Small intestine (tissue), 7 donors: ENCODE results near the gene BRAT1. TPM values are rescaled to one million over a fixed set of nuclear protein-coding genes. Genes with fewer than 3 reads are reported as not detected.

ENCODE experiments used
- DNase-seq, 2 donors: peaks; one replicate each; pipeline versions ENCODE4 v3.0.0 to v3.0.0-alpha.2; 2013
- FAIRE-seq: peaks from 2 replicates; lab custom pipeline; 2012; peaks lifted over from hg19 to GRCh38; lab: Jason Lieb, UNC
- H3K27ac ChIP-seq, 3 donors: one replicate each; pipeline ENCODE4 v1.5.1; 2013; ENCODE audit warnings: low read length in 2 of 3, mild to moderate bottlenecking in 2 of 3, control low read depth in 1 of 3, inconsistent platforms in 1 of 3, low read depth in 1 of 3, moderate library complexity in 1 of 3
- H3K27me3 ChIP-seq, 3 donors: one replicate each; pipeline ENCODE4 v1.6.1; 2013; ENCODE audit warnings: low read length in 3 of 3, inconsistent platforms in 1 of 3; ENCODE audit not compliant: control insufficient read depth in 3 of 3, insufficient read depth in 3 of 3
- H3K36me3 ChIP-seq, 3 donors: one replicate each; pipeline ENCODE4 v1.6.1; 2013; ENCODE audit warnings: low read length in 3 of 3, inconsistent platforms in 1 of 3, low read depth in 1 of 3, mild to moderate bottlenecking in 1 of 3, moderate library complexity in 1 of 3; ENCODE audit not compliant: control insufficient read depth in 3 of 3, insufficient read depth in 2 of 3
- H3K4me1 ChIP-seq, 3 donors: one replicate each; pipeline ENCODE4 v1.6.1; 2013; ENCODE audit warnings: low read length in 2 of 3, inconsistent platforms in 1 of 3, low read depth in 1 of 3, mild to moderate bottlenecking in 1 of 3, moderate library complexity in 1 of 3; ENCODE audit not compliant: control insufficient read depth in 3 of 3, insufficient read depth in 2 of 3
- H3K4me3 ChIP-seq, 3 donors: one replicate each; pipeline ENCODE4 v1.5.1; 2013; ENCODE audit warnings: low read length in 3 of 3, control low read depth in 1 of 3, inconsistent platforms in 1 of 3, low read depth in 1 of 3, mild to moderate bottlenecking in 1 of 3, moderate library complexity in 1 of 3
- H3K9me3 ChIP-seq, 2 donors: one replicate each; pipeline ENCODE4 v1.6.1; 2013; ENCODE audit warnings: low read depth in 1 of 2, low read length in 1 of 2; ENCODE audit not compliant: control insufficient read depth in 2 of 2, insufficient read depth in 1 of 2
- WGBS, 3 donors: extraction: QIAGEN DNeasy Blood & Tissue Kit; methylation state at CpG; one replicate each; pipeline ENCODE4 v1.1.7; 2013; 5-methylcytosine and 5-hydroxymethylcytosine counted together
- polyA plus RNA-seq, 4 donors: library from polyadenylated mRNA; stranded (reverse) in 3 of 4; unstranded in 1 of 4; fragments of 200-250 nt in 3 of 4; fragments of 120-200 nt in 1 of 4; gene quantifications; one replicate each; pipeline versions ENCODE4 v1.2.1 to v1.2.3, GENCODE V29; 2013
- donor health status: healthy with polysubstance abuse.
- donor health status: control.
- donor health status: control.
- donor health status: Bipolar disorder and iron deficiency.
- donor health status: healthy.

BRAT1 gene
- polyA plus RNA-seq, 4 donors: 25.1 to 40.3 (median 28.2) TPM

GRCh38 chr7:2545746-2546425 is 9.4 kb downstream of the BRAT1 start:
- DNase-seq (no peak), FAIRE-seq (no peak)
- Histone ChIP-seq H3K9me3 (no peaks in the 10 kb centered on the region), H3K27ac (no peak overlapping the region), H3K27me3 (no peaks in the 10 kb centered on the region), H3K4me1 (no peaks in the 10 kb centered on the region), H3K36me3 (peaks cover 21 to 87% (median 21%) of the 10 kb centered on the region in 3 donors), H3K4me3 (no peak overlapping the region)
- 93 to 96% (median 95%) methylated on average over 20 of the region's 20 CpGs for WGBS, 3 donors

DNA sequence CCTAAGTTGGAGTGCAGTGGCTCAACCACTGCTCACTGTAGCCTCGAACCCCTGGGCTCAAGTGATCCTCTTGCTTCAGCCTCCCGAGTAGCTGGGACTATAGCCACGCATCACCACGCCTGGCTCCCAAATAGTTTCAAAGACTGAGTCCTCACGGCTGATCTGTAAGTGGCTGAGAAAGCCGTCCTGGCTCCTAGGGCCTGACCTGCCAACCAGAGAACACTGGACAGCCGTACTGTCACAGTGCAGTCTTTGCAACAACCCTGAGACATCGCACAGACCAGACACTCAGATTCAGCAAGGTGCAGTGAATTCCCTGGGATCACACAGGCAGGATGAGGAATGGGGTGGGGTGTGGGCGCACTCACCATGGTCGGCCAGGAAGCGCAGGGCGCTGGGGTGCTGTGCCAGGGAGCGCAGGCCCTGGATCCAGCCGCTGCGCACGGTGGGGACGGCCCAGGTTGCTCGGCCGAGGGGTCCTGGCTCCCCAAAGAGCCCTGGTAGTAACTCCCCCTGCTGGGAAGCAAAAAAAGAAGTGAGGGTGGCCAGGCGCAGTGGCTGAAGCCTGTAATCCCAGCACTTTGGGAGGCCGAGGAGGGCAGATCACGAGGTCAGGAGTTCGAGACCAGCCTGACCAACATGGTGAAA is 10.7 kb downstream of the BRAT1 start:
- Histone ChIP-seq H3K4me3 (no peak overlapping the region), H3K27me3 (no peaks in the 10 kb centered on the region), H3K36me3 (peaks cover 21 to 91% (median 23%) of the 10 kb centered on the region in 3 donors), H3K4me1 (no peaks in the 10 kb centered on the region), H3K9me3 (no peaks in the 10 kb centered on the region), H3K27ac (no peak overlapping the region)
- DNase-seq (no peak), FAIRE-seq (no peak)
- WGBS, 3 donors: 94 to 96% (median 95%) methylated on average over 23 of the region's 23 CpGs

DNA sequence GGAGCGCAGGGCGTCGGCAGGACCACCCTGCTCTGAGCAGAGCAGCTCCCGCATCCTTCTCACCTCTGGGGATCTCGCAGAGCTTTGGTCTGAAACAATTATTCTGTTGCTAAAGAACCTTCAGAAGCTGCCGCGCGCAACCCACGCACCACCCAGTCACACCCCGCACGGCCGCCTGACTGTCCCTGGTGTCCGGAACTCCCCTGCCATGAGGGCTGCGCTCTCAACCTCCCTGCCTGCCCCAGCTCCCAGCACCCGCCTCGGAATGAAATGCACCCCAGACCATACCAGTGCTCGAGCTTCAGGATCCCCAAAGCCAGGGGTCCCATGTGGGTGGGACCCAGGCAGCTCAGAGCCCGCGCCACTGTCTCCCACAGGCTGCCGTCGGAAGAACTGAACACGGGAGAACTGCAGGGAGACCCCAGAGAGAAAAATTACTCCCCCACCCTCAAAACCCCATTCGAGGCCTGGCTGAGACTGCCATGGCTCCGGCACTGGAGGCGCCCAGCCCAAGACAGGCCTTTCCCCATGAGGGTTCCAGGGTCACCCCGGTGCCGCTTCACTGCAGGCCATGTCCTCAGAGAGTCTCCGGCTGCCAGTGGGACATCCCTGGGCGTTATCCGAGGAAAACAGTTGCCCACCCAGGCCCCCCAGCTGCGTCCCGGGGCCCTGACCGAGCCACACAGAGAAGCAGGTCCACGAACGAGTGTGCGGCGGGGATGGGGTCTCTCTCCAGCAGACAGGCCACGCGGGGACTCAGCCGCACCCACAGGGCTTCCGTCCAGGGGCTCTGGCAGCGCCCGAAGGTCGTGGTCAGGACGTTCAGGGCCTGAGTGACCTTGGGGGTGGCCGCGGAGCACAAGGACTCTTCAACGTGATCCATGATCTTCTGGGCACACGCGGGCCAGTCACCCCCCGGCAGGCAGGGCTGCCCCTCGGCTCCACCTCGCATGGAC is 12.1 kb downstream of the BRAT1 start:
- WGBS, 3 donors: 93 to 94% (median 94%) methylated on average over 53 of the region's 53 CpGs
- FAIRE-seq (no peak), DNase-seq (no peak)
- Histone ChIP-seq H3K36me3 (peaks cover 19 to 99% (median 36%) of the 10 kb centered on the region in 3 donors), H3K4me3 (no peak overlapping the region), H3K27me3 (no peaks in the 10 kb centered on the region), H3K9me3 (no peaks in the 10 kb centered on the region), H3K27ac (no peak overlapping the region), H3K4me1 (no peaks in the 10 kb centered on the region)

DNA sequence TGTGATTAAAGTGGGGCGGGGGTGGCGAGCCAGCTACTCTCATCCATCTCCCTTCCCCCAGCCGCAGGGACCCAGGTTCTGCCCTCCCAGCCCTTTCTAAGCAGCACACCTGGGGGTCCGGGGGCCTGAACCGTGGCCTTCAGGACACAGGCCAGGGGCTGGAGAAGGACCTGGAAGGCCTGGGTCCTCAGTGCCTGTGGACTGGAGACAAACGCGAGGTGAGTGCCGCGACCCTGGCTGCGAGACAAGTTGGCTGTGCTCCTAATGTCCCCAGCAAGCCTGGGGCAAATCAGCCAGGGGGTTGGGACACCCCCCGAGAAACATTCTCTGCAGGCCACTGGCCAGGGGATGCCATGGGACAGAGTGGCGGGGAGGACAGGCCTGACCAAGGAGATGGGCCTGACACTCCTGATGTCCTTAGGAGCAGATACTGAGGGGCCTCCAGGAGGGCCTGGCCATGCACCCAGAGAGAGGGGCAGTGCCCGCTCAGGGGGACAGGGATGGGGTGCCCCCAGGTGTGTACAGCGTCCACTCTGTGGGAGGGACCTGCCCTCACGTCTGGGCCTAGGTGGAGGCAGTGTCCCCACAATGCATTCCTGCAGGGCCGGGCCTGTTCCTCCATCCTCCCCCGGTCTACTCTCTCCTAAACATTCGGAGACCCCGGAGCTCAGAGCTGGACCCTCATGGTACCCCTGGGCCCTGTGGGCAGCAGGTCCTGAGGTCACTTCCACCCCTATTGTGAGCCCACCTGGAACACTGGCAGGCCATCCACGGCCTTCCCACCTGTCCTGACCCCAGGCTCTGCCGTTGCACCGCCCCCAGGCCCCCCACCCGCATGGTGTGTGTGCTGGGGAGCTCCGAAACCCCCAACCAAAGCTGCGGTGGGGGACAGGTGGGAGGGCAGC is 13.1 kb downstream of the BRAT1 start:
- Histone ChIP-seq H3K4me3 (no peak overlapping the region), H3K4me1 (no peaks in the 10 kb centered on the region), H3K36me3 (peaks cover 22 to 95% (median 34%) of the 10 kb centered on the region in 3 donors), H3K27ac (no peak overlapping the region), H3K9me3 (no peaks in the 10 kb centered on the region), H3K27me3 (no peaks in the 10 kb centered on the region)
- 90 to 94% (median 92%) methylated on average over 25 of the region's 25 CpGs for WGBS, 3 donors
- DNase-seq (no peak), FAIRE-seq (no peak)

GRCh38 chr7:2541291-2542010 is 13.9 kb downstream of the BRAT1 start:
- H3K4me3 ChIP-seq: no peak overlapping the region
- H3K4me1 ChIP-seq: no peaks in the 10 kb centered on the region
- no peaks in the 10 kb centered on the region for H3K9me3 ChIP-seq
- WGBS, 3 donors: 93 to 96% (median 93%) methylated on average over 30 to 40 of the region's 40 CpGs
- H3K36me3 ChIP-seq: peaks cover 19 to 88% (median 28%) of the 10 kb centered on the region in 3 donors
- FAIRE-seq: no peak
- no peaks in the 10 kb centered on the region for H3K27me3 ChIP-seq
- no peak for DNase-seq
- H3K27ac ChIP-seq: no peak overlapping the region

DNA sequence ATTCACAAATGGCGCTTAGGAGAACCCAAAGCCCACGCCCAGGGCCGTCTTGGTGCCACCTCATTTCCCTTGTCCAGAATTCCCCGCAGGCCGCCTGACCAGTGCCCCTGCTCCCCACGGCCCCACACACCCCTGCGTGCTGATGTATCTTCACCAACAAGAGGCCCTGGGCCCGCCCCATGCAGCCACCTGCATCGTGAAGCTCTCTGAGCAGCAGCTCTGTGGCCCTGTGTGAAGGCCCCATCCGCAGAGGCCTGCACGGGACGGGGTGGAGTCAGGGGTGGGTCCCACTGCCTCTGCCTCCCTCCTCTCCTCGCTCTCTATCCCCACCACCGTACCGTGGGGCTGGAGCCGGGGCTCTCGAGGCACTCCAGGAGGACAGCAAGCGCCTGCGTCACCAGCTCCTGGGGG is 14.7 kb downstream of the BRAT1 start:
- peaks cover 16 to 80% (median 28%) of the 10 kb centered on the region in 3 donors for H3K36me3 ChIP-seq
- H3K4me3 ChIP-seq: no peak overlapping the region
- no peaks in the 10 kb centered on the region for H3K27me3 ChIP-seq
- WGBS, 3 donors: 88 to 96% (median 94%) methylated on average over 18 to 19 of the region's 19 CpGs
- DNase-seq (no peak), FAIRE-seq (no peak)
- no peaks in the 10 kb centered on the region for H3K9me3 ChIP-seq
- no peaks in the 10 kb centered on the region for H3K4me1 ChIP-seq
- H3K27ac ChIP-seq: no peak overlapping the region

DNA sequence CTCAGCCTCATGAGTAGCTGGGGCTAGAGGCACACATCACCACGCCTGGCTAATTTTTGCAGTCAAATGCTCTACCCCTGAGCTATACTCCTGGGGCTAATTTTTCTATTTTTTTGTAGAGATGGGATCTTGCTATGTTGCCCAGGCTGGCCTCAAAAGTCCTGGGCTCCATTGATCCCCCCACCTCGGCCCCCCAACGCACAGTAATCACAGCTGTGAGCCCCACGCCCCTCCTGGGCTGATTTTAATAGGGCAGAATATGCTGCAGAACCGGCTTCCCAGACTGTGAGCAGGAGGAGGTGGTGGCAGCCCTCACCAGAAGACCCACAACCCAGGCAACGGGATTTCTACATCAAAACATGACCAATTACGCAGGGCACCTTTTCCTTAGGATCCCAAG is 15.2 kb downstream of the BRAT1 start:
- no peak for DNase-seq
- Histone ChIP-seq H3K9me3 (no peaks in the 10 kb centered on the region), H3K4me3 (no peak overlapping the region), H3K27me3 (no peaks in the 10 kb centered on the region), H3K36me3 (peaks cover 16 to 75% (median 28%) of the 10 kb centered on the region in 3 donors), H3K27ac (no peak overlapping the region), H3K4me1 (no peaks in the 10 kb centered on the region)
- FAIRE-seq: no peak
- 92 to 94% (median 94%) methylated on average over 7 of the region's 7 CpGs for WGBS, 3 donors
